HepG2 (cell line): ENCODE data around the gene AKIP1. TPM values are rescaled to one million over a fixed set of nuclear protein-coding genes. Genes with fewer than 3 reads are reported as not detected.
A peak's percentile ranks its signal among the peaks of the same experiment; 100 is the strongest.

ENCODE experiments used
- BCL6 ChIP-seq: IDR thresholded peaks from 2 replicates; pipeline ENCODE4 v1.6.1; 2016; ENCODE audit warnings: missing genetic modification reagents, missing compliant biosample characterization
- CEBPZ ChIP-seq: IDR thresholded peaks from 2 replicates; pipeline ENCODE4 v1.6.1; 2012; ENCODE audit warnings: low read length, improper control_type of control experiment
- CHD4 ChIP-seq: fragments of 200-600 bp; sonication (generic); IDR thresholded peaks from 2 replicates; pipeline ENCODE4 v1.7.0; 2017; ENCODE audit warnings: mild to moderate bottlenecking, low read length, borderline replicate concordance
- EP300 ChIP-seq, 3 experiments: sonication (generic) in 1 of 3; formaldehyde crosslinking in 1 of 3; IDR thresholded peaks; 2 replicates each; pipeline versions ENCODE4 v1.5.1 to v1.6.1; 2011 to 2020; ENCODE audit warnings: low read depth in 2 of 3, low read length in 2 of 3, borderline replicate concordance in 1 of 3, improper control_type of control experiment in 1 of 3, mild to moderate bottlenecking in 1 of 3, missing genetic modification reagents in 1 of 3, moderate library complexity in 1 of 3
- HOMEZ ChIP-seq: IDR thresholded peaks from 2 replicates; pipeline ENCODE4 v1.6.1; 2016; ENCODE audit warnings: low read depth
- HOXA5 ChIP-seq: sonication (generic); formaldehyde crosslinking; IDR thresholded peaks from 2 replicates; pipeline ENCODE4 v1.4.0; 2020; ENCODE audit warnings: missing genetic modification reagents
- KDM1A ChIP-seq: IDR thresholded peaks from 2 replicates; pipeline ENCODE4 v1.6.1; 2016; ENCODE audit warnings: missing compliant biosample characterization
- KDM2A ChIP-seq: sonication (generic); formaldehyde crosslinking; IDR thresholded peaks from 2 replicates; pipeline ENCODE4 v1.4.0; 2020; ENCODE audit warnings: low read depth, missing genetic modification reagents, borderline replicate concordance
- MAZ ChIP-seq, 2 experiments: sonication (generic) in 1 of 2; formaldehyde crosslinking in 1 of 2; IDR thresholded peaks; 2 replicates each; pipeline versions ENCODE4 v1.5.0 to v1.6.1; 2012 to 2020; ENCODE audit warnings: low read depth in 2 of 2, mild to moderate bottlenecking in 2 of 2, borderline replicate concordance in 1 of 2, improper control_type of control experiment in 1 of 2, low read length in 1 of 2, missing genetic modification reagents in 1 of 2, moderate library complexity in 1 of 2
- PBX3 ChIP-seq: sonication (generic); formaldehyde crosslinking; IDR thresholded peaks from 2 replicates; pipeline ENCODE4 v1.8.1; 2023; ENCODE audit warnings: missing genetic modification reagents, inconsistent platforms, borderline replicate concordance
- SIX1 ChIP-seq: sonication (generic); formaldehyde crosslinking; IDR thresholded peaks from 2 replicates; pipeline ENCODE4 v1.4.0; 2020; ENCODE audit warnings: missing genetic modification reagents, borderline replicate concordance
- ZKSCAN1 ChIP-seq: fragments of 150-350 bp; IDR thresholded peaks from 2 replicates; pipeline ENCODE4 v1.6.1; 2014; ENCODE audit warnings: low read length
- ZNF207 ChIP-seq: fragments of 450-650 bp; IDR thresholded peaks from 2 replicates; pipeline ENCODE4 v1.6.1; 2016; ENCODE audit warnings: antibody characterized with exemption, borderline replicate concordance
- ZNF598 ChIP-seq: sonication (generic); formaldehyde crosslinking; IDR thresholded peaks from 2 replicates; pipeline ENCODE4 v1.5.1; 2020; ENCODE audit warnings: mild to moderate bottlenecking, missing genetic modification reagents, borderline replicate concordance
- ZNF687 ChIP-seq: sonication (generic); formaldehyde crosslinking; IDR thresholded peaks from 2 replicates; pipeline ENCODE4 v1.5.1; 2020; ENCODE audit warnings: mild to moderate bottlenecking, missing genetic modification reagents, moderate library complexity
- ZNF883 ChIP-seq: sonication (generic); formaldehyde crosslinking; IDR thresholded peaks from 2 replicates; pipeline ENCODE4 v1.5.1; 2020; ENCODE audit warnings: mild to moderate bottlenecking, missing genetic modification reagents; ENCODE audit errors: not compliant biosample characterization
- polyA plus RNA-seq, 8 experiments: library from polyadenylated mRNA; depleted of rRNA in 3 of 8; stranded (reverse) in 7 of 8; unstranded in 1 of 8; fragments of >200 nt; fragmentation: Illumina TruSeq in 4 of 8; extraction: Trizol in 4 of 8; gene quantifications; 2 replicates each; pipeline versions ENCODE4 v1.2.1 to v1.2.3, GENCODE V29; 2011 to 2016; ENCODE audit warnings: low read depth in 4 of 8, missing spikeins in 1 of 8, mixed read lengths in 1 of 8; ENCODE audit not compliant: insufficient read depth in 1 of 8
- total RNA-seq, 5 experiments: library from RNA; depleted of rRNA; stranded (reverse); fragments of >200 nt; fragmentation: Illumina TruSeq; extraction: Trizol; gene quantifications; 2 replicates each; pipeline ENCODE4 v1.2.3, GENCODE V29; 2016; ENCODE audit warnings: low read depth in 1 of 5

Gene AKIP1
- total and polyA plus RNA-seq, 2 of the 13 experiments (the other 11 are each of a cell fraction or from before 2014, with no cell fraction given): 10.0 to 20.3 TPM

GRCh38 chr11:8911029-8911823 is at the start of gene AKIP1 (continued):
- TF ChIP-seq CHD4 (no peak), CEBPZ (no peak), ZNF687 (CRISPR knock-in tag) (peak; percentile 86), HOXA5 (CRISPR knock-in tag) (no peak), ZNF883 (CRISPR knock-in tag) (peak; percentile 61), EP300 (IDR thresholded peaks at IDR 0.05; ENCODE audit: low read depth in 2 of 2, low read length in 2 of 2) (no peak), EP300 (CRISPR knock-in tag; IDR thresholded peaks at IDR 0.05; ENCODE audit: borderline replicate concordance) (no peak), KDM2A (peak; percentile 76; the same call in 1 of the 2 replicates), HOMEZ (CRISPR knock-in tag) (0 out of 2 replicates have a peak, but pooled peaks have one; percentile 28), ZNF207 (no peak), MAZ (IDR thresholded peaks at IDR 0.05; ENCODE audit: borderline replicate concordance, low read depth, low read length) (0 out of 2 replicates have a peak, but pooled peaks have one; percentile 40), MAZ (CRISPR knock-in tag; IDR thresholded peaks at IDR 0.05; ENCODE audit: low read depth) (no peak; the same call in 1 of the 2 replicates), ZNF598 (CRISPR knock-in tag) (peak; percentile 32; the same call in 1 of the 2 replicates), BCL6 (CRISPR knock-in tag) (no peak), SIX1 (no peak), KDM1A (no peak), ZKSCAN1 (no peak), PBX3 (CRISPR knock-in tag) (no peak)
